Liver (tissue), 3 donors: Measurements from ENCODE around the gene NCKAP5L.

Experiments
- CTCF ChIP-seq: fragments of 150-350 bp; IDR thresholded peaks from 2 replicates; pipeline ENCODE4 v1.5.1; 2017; ENCODE audit warnings: improper control_type of control experiment, low read depth, low read length; ENCODE audit not compliant: missing input control
- EGR1 ChIP-seq, 2 donors: IDR thresholded peaks; 2 replicates each; pipeline ENCODE4 v1.6.1; 2016 to 2018; ENCODE audit warnings: antibody characterized with exemption in 2 of 2, low read depth in 2 of 2
- GABPA ChIP-seq, 2 donors: IDR thresholded peaks in 1 of 2; conservative IDR thresholded peaks in 1 of 2; 2 replicates each; pipeline ENCODE4 v1.6.1; 2016; ENCODE audit warnings: antibody characterized with exemption in 2 of 2, mild to moderate bottlenecking in 1 of 2, moderate library complexity in 1 of 2
- JUND ChIP-seq, 2 donors: IDR thresholded peaks; 2 replicates each; pipeline ENCODE4 v1.6.1; 2016; ENCODE audit warnings: antibody characterized with exemption in 2 of 2
- MAX ChIP-seq: IDR thresholded peaks from 2 replicates; pipeline ENCODE4 v1.6.1; 2016; ENCODE audit warnings: antibody characterized with exemption
- RAD21 ChIP-seq, 2 donors: IDR thresholded peaks; 2 replicates each; pipeline ENCODE4 v1.6.1; 2016; ENCODE audit warnings: antibody characterized with exemption in 2 of 2, mild to moderate bottlenecking in 2 of 2
- REST ChIP-seq: IDR thresholded peaks from 2 replicates; pipeline ENCODE4 v1.6.1; 2016; ENCODE audit warnings: antibody characterized with exemption, mild to moderate bottlenecking
- TAF1 ChIP-seq: conservative IDR thresholded peaks from 2 replicates; pipeline ENCODE4 v1.6.1; 2016; ENCODE audit warnings: antibody characterized with exemption, mild to moderate bottlenecking
- YY1 ChIP-seq: IDR thresholded peaks from 2 replicates; pipeline ENCODE4 v1.6.1; 2016; ENCODE audit warnings: antibody characterized with exemption, mild to moderate bottlenecking
- donor health status: healthy.
- donor health status: healthy.

- TF ChIP-seq RAD21 (IDR thresholded peaks at IDR 0.05) (no peak), CTCF (no peak), MAX (no peak), REST (no peak), JUND (IDR thresholded peaks at IDR 0.05) (no peak), TAF1 (no peak), GABPA (IDR thresholded peaks at IDR 0.05 in 1 of 2, conservative IDR thresholded peaks at IDR 0.05 in 1 of 2) (no peak), YY1 (no peak), EGR1 (IDR thresholded peaks at IDR 0.05; ENCODE audit: low read depth in 2 of 2) (no peak)
These were observed 2.2 kb downstream of the NCKAP5L start for GRCh38 chr12:49825971-49826421.
